HG03521 (cell line): ENCODE results near the gene GIGYF1.
"Not testable (repeated sequence)": the region's sequence is repeated elsewhere in the genome, so short reads cannot be mapped to it uniquely, and the experiment has no call there.

Experiments
- ATAC-seq: cut with Tn5 transposase; IDR thresholded peaks from one replicate; pipeline ENCODE4 v1.9.1; 2021; ENCODE audit warnings: mild to moderate bottlenecking, moderate library complexity; ENCODE audit not compliant: unreplicated experiment

Gene GIGYF1

GRCh38 chr7:100694098-100694745, at the start of gene GIGYF1:
GIGYF1 (minus strand) TSS chr7:100694250; CDS start chr7:100688238, 6,012 bp downstream.
- peak; percentile 66 for ATAC-seq

- no peak for ATAC-seq
Observed at GRCh38 chr7:100739934-100740333, 45.9 kb upstream of the GIGYF1 start.

GRCh38 chr7:100736671-100737070, 42.6 kb upstream of the GIGYF1 start:
- no peak for ATAC-seq

- ATAC-seq = no peak
Observed at GRCh38 chr7:100735730-100736129, 41.7 kb upstream of the GIGYF1 start.

- no peak for ATAC-seq
Observed at GRCh38 chr7:100731937-100732636, 38.0 kb upstream of the GIGYF1 start.

GRCh38 chr7:100730136-100730800, 36.2 kb upstream of the GIGYF1 start:
- ATAC-seq = no peak

- no peak for ATAC-seq
Observed at GRCh38 chr7:100728196-100728595, 34.1 kb upstream of the GIGYF1 start.

- no peak for ATAC-seq
Observed at GRCh38 chr7:100726996-100727761, 33.1 kb upstream of the GIGYF1 start.

GRCh38 chr7:100724364-100724763, 30.3 kb upstream of the GIGYF1 start:
- ATAC-seq = not testable (repeated sequence)

- no peak for ATAC-seq
Observed at GRCh38 chr7:100723732-100724275, 29.8 kb upstream of the GIGYF1 start.

- ATAC-seq = no peak
Observed at GRCh38 chr7:100722480-100723212, 28.6 kb upstream of the GIGYF1 start.

GRCh38 chr7:100721505-100721812, 27.4 kb upstream of the GIGYF1 start:
- no peak for ATAC-seq

- ATAC-seq = no peak
Observed at GRCh38 chr7:100720671-100721504, 26.8 kb upstream of the GIGYF1 start.

- no peak for ATAC-seq
Observed at GRCh38 chr7:100720279-100720670, 26.2 kb upstream of the GIGYF1 start, which contains the start of gene EPO. EPO (plus strand) TSS chr7:100720468; CDS start chr7:100720981, 513 bp downstream.

GRCh38 chr7:100719523-100720278, 25.7 kb upstream of the GIGYF1 start:
- ATAC-seq = no peak

GRCh38 chr7:100717073-100717472, 23.0 kb upstream of the GIGYF1 start:
- ATAC-seq = not testable (repeated sequence)

GRCh38 chr7:100714725-100715124, 20.7 kb upstream of the GIGYF1 start:
- no peak for ATAC-seq

- ATAC-seq = no peak
Observed at GRCh38 chr7:100711369-100711768, 17.3 kb upstream of the GIGYF1 start.

GRCh38 chr7:100710452-100710851, 16.4 kb upstream of the GIGYF1 start:
- no peak for ATAC-seq
